Suprapubic skin (tissue), 4 donors: ENCODE data around the gene KRTAP10-6. TPM values are rescaled to one million over a fixed set of nuclear protein-coding genes. Genes with fewer than 3 reads are reported as not detected.
"Not testable (repeated sequence)": the region's sequence is repeated elsewhere in the genome, so short reads cannot be mapped to it uniquely, and the experiment has no call there.

Experiments used
- DNase-seq, 2 donors: peaks; one replicate each; pipeline ENCODE4 v3.0.0-alpha.2; 2019; ENCODE audit warnings: low spot score in 2 of 2
- H3K27ac ChIP-seq: fragments of 200-600 bp; sonication (generic); one replicate; pipeline ENCODE4 v1.5.1; 2019
- H3K27me3 ChIP-seq: fragments of 200-600 bp; sonication (generic); one replicate; pipeline ENCODE4 v1.5.1; 2019
- H3K36me3 ChIP-seq: fragments of 200-600 bp; sonication (generic); one replicate; pipeline ENCODE4 v1.5.1; 2019
- H3K4me1 ChIP-seq: fragments of 200-600 bp; sonication (generic); one replicate; pipeline ENCODE4 v1.5.1; 2019
- H3K4me3 ChIP-seq: fragments of 200-600 bp; sonication (generic); one replicate; pipeline ENCODE4 v1.5.1; 2019; ENCODE audit warnings: mild to moderate bottlenecking
- H3K9me3 ChIP-seq: fragments of 200-600 bp; sonication (generic); one replicate; pipeline ENCODE4 v1.5.1; 2019
- CTCF ChIP-seq, 2 donors: fragments of 200-600 bp in 1 of 2; fragments of 450-650 bp in 1 of 2; sonication (generic) in 1 of 2; IDR thresholded peaks; one replicate each; pipeline ENCODE4 v1.5.1; 2016 to 2019; ENCODE audit warnings: antibody characterized with exemption in 2 of 2, mild to moderate bottlenecking in 1 of 2, moderate library complexity in 1 of 2
- EP300 ChIP-seq: sonication (generic); formaldehyde crosslinking; IDR thresholded peaks from one replicate; pipeline ENCODE4 v1.6.1; 2017; ENCODE audit warnings: antibody characterized with exemption
- POLR2A ChIP-seq, 2 donors: fragments of 450-650 bp; IDR thresholded peaks; one replicate each; pipeline ENCODE4 v1.6.1; 2017; ENCODE audit warnings: antibody characterized with exemption in 2 of 2, mild to moderate bottlenecking in 2 of 2, moderate library complexity in 2 of 2
- POLR2AphosphoS5 ChIP-seq, 3 donors: sonication (generic); formaldehyde crosslinking; IDR thresholded peaks; one replicate each; pipeline ENCODE4 v1.6.1; 2017; ENCODE audit warnings: antibody characterized with exemption in 3 of 3
- WGBS: methylation state at CpG from one replicate; pipeline ENCODE4 v1.1.5; 2018; 5-methylcytosine and 5-hydroxymethylcytosine counted together
- total RNA-seq, 4 donors: library from RNA; depleted of rRNA; stranded (reverse); fragments of >200 nt; gene quantifications; one replicate each; pipeline ENCODE4 v1.1.0, GENCODE V29; 2016

KRTAP10-6 gene
- total RNA-seq, 4 donors from 2014 or later = 2.0 to 3.1 TPM; not detected in 2

- Histone ChIP-seq H3K4me3 (no peak overlapping the region), H3K27ac (no peak overlapping the region), H3K9me3 (no peaks in the 10 kb centered on the region), H3K4me1 (no peaks in the 10 kb centered on the region), H3K27me3 (peaks cover 18% of the 10 kb centered on the region), H3K36me3 (no peaks in the 10 kb centered on the region)
- no peak for TF ChIP-seq POLR2AphosphoS5 (IDR thresholded peaks at IDR 0.05)
- no peak for TF ChIP-seq POLR2A (IDR thresholded peaks at IDR 0.05)
- TF ChIP-seq CTCF (IDR thresholded peaks at IDR 0.05) = no peak
- no peak for TF ChIP-seq EP300
- WGBS = 97% methylated on average over 1 of the region's 1 CpG
- no peak for DNase-seq
These were observed 27.3 kb downstream of the KRTAP10-6 start for GRCh38 chr21:44564886-44565598.

- Histone ChIP-seq H3K27ac (no peak overlapping the region), H3K4me1 (no peaks in the 10 kb centered on the region), H3K9me3 (no peaks in the 10 kb centered on the region), H3K27me3 (peaks cover 11% of the 10 kb centered on the region), H3K4me3 (no peak overlapping the region), H3K36me3 (no peaks in the 10 kb centered on the region)
- TF ChIP-seq EP300 (no peak), POLR2AphosphoS5 (IDR thresholded peaks at IDR 0.05) (no peak), CTCF (IDR thresholded peaks at IDR 0.05) (no peak)
- 95% methylated on average over 1 of the region's 1 CpG for WGBS
- DNase-seq = no peak
These were observed 28.2 kb downstream of the KRTAP10-6 start for GRCh38 chr21:44564099-44564498.

- H3K9me3 ChIP-seq = no peaks in the 10 kb centered on the region
- H3K27me3 ChIP-seq = peaks cover 38% of the 10 kb centered on the region
- H3K27ac ChIP-seq = no peak within 1 kb of the TSS
- H3K4me3 ChIP-seq = no peak within 1 kb of the TSS
- H3K4me1 ChIP-seq = no peaks in the 10 kb centered on the region
- H3K36me3 ChIP-seq = no peaks in the 10 kb centered on the region
- WGBS = 66% methylated on average over 4 of the region's 5 CpGs
- no peak for DNase-seq
- no peak for TF ChIP-seq EP300
- no peak for TF ChIP-seq POLR2AphosphoS5 (IDR thresholded peaks at IDR 0.05)
These were observed 33.6 kb downstream of the KRTAP10-6 start, which contains the start of gene KRTAP10-3 for GRCh38 chr21:44558695-44559094. KRTAP10-3 (minus strand) TSS chr21:44558795; CDS start chr21:44558715, 80 bp downstream.

- not testable (repeated sequence) for H3K4me1 ChIP-seq, H3K9me3 ChIP-seq, DNase-seq, H3K27ac ChIP-seq, H3K4me3 ChIP-seq, H3K36me3 ChIP-seq
- H3K27me3 ChIP-seq = peaks cover 38% of the 10 kb centered on the region
- WGBS = 71% methylated on average over 7 of the region's 10 CpGs
These were observed 34.0 kb downstream of the KRTAP10-6 start for GRCh38 chr21:44558329-44558675.

GRCh38 chr21:44557491-44558328 lies 34.6 kb downstream of the KRTAP10-6 start:
- peaks cover 41% of the 10 kb centered on the region for H3K27me3 ChIP-seq
- H3K4me1 ChIP-seq = no peaks in the 10 kb centered on the region
- TF ChIP-seq POLR2A (IDR thresholded peaks at IDR 0.05) (no peak), POLR2AphosphoS5 (IDR thresholded peaks at IDR 0.05) (no peak), EP300 (no peak), CTCF (IDR thresholded peaks at IDR 0.05) (no peak)
- H3K27ac ChIP-seq = no peak overlapping the region
- DNase-seq = no peak
- WGBS = 71% methylated on average over 21 of the region's 30 CpGs
- H3K4me3 ChIP-seq = no peak overlapping the region
- H3K36me3 ChIP-seq = no peaks in the 10 kb centered on the region
- H3K9me3 ChIP-seq = no peaks in the 10 kb centered on the region

- H3K27me3 ChIP-seq = peaks cover 49% of the 10 kb centered on the region
- no peaks in the 10 kb centered on the region for H3K4me1 ChIP-seq
- H3K9me3 ChIP-seq = no peaks in the 10 kb centered on the region
- DNase-seq = no peak
- H3K4me3 ChIP-seq = no peak overlapping the region
- no peak for TF ChIP-seq EP300
- 81% methylated on average over 9 of the region's 9 CpGs for WGBS
- no peaks in the 10 kb centered on the region for H3K36me3 ChIP-seq
- H3K27ac ChIP-seq = no peak overlapping the region
These were observed 35.4 kb downstream of the KRTAP10-6 start for GRCh38 chr21:44556879-44557278.
